NB4 (cell line): ENCODE measurements around the gene MT1E.

ENCODE experiments used
- CTCF ChIP-seq: IDR thresholded peaks from one replicate; pipeline ENCODE4 v1.5.1; 2012; ENCODE audit warnings: low read depth, low read length
- MYC ChIP-seq: IDR thresholded peaks from 2 replicates; pipeline ENCODE4 v1.6.1; 2011; ENCODE audit warnings: low read depth, low read length
- POLR2A ChIP-seq: IDR thresholded peaks from 2 replicates; pipeline ENCODE4 v1.6.1; 2011; ENCODE audit warnings: mild to moderate bottlenecking; ENCODE audit not compliant: insufficient read length; ENCODE audit errors: extremely low read depth
- TF ChIP-seq, protein P1 (sequence below): IDR thresholded peaks from 2 replicates; pipeline ENCODE4 v1.6.1; 2011; ENCODE audit warnings: low read depth, low read length

DNA sequence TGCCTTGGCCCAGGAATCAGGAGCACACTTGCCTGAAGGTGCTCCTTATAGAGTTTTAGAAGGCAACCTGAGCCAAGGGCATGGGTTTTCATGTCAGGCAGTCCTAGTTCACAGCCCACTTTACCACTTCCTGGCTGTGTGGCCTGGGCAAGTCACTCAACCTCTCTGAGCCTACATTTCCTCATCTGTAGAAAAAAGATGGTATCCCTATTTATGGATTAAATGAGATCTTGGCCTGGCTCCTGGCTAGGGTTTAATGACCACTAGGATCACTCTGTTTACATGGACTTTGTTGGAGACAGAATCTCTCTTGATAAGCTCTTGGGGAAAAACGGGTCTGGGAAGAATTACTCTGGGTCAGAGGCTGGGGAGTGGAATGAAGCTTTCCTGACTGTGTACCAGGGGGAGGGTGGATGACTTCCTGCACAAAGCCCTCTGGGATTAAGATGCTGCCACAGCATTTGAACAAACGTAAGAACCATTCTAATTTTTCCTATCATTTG lies 14.9 kb upstream of the MT1E start:
- TF ChIP-seq CTCF: no peak
- no peak for TF ChIP-seq POLR2A
- TF ChIP-seq, protein P1, sequence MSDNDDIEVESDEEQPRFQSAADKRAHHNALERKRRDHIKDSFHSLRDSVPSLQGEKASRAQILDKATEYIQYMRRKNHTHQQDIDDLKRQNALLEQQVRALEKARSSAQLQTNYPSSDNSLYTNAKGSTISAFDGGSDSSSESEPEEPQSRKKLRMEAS: no peak
- TF ChIP-seq MYC: no peak
